NCI-H446 (cell line): ENCODE measurements around the gene FOXP4.
"Not testable (repeated sequence)": the region's sequence is repeated elsewhere in the genome, so short reads cannot be mapped to it uniquely, and the experiment has no call there.

Experiments
- DNase-seq, 2 experiments: peaks; one replicate each; lab custom pipeline; 2025; lab: John Stamatoyannopoulos, UW

The FOXP4 gene

GRCh38 chr6:41598670-41599014 lies 52.5 kb downstream of the FOXP4 start:
- DNase-seq, result no peak

- DNase-seq, result no peak
Observed at GRCh38 chr6:41599015-41599851, 53.1 kb downstream of the FOXP4 start.

DNA sequence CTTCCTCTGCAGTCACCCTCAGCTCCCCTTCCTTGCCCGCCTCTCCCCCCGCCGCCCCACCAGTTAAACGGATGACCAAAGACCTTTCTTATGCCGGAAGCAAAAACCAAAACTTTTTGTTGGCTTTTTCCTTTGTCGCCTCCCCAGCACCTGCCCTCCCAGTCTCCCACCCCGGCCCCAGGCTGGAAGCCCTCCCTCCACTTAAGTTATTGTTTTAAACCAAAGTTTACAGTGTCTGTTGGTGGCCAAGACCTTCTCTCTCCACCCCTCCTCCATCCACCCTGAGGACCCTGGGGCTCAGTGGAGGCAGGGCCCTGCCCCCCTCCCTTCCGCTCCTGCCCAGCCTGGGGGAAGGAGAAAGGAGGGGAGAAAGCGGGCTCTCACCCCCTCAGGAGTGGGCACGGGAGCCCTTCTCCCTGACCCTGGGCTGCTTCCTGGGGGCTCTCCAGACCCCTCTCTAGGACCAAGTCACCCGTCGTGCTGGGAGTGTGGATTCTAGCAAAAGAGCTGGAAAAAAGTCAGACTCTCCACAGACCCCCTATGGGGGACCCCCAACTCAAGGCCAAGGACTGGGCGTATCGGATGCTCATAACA lies 53.8 kb downstream of the FOXP4 start:
- no peak for DNase-seq

- DNase-seq, result no peak
Observed at GRCh38 chr6:41600499-41601247, 54.5 kb downstream of the FOXP4 start.

GRCh38 chr6:41601248-41601549 lies 55.0 kb downstream of the FOXP4 start:
- no peak for DNase-seq

- DNase-seq, result no peak
Observed at GRCh38 chr6:41602422-41602743, 56.2 kb downstream of the FOXP4 start.

DNA sequence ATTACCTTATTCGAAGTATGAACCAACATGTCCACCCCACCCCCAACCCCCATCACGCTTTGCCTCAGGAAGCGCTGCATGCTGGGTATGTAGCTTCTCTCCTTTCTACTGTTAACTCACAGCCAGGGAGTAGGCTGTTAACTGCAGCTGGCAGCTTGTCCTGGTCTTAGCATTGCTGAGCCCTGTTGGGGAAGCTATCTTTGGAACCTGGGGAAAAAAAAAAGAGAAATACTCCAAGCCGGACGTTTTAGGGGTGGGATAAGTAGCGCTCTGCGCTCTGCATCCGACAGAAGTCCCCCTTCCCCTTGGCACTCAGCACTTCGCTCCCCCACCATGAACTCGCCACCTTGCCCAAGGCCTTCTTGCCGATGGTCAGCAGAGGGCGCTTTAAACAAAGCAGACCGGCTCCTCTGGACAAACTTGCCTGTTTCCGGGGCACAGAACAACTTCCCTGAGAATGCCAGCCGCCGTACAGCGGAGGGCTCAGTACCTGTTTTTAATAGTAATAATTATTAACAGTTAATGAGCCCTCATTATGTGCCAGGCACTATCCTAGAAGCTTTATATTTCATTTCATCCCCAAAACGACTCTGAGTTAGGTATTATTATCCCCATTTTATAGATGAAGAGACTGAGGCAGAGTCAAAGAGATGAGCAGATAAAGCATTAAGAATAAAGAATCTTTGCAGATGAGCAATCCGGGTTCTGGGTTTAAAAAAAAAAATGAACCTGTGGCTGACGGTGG lies 56.9 kb downstream of the FOXP4 start:
- DNase-seq, result peak; percentile 71 to 89

DNA sequence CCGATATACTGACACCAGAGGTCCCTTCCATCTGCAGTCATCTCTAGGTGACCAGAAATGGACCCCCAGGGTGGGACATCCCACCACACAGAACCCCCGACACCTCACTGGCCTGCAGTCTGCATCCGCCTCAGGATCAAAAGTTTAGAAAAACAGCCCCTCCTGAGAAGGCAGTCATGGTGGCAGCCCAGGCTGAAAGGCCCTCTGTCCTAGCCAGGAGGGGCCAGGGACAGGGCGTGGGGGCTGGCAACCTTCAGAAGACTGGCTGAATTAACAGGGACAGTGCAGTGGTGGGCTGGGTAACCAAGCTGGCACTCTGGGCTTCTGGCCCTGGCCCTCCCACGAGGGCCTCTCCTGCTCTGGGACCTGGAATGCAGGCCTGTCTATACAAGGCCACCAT lies 57.8 kb downstream of the FOXP4 start:
- no peak for DNase-seq

DNA sequence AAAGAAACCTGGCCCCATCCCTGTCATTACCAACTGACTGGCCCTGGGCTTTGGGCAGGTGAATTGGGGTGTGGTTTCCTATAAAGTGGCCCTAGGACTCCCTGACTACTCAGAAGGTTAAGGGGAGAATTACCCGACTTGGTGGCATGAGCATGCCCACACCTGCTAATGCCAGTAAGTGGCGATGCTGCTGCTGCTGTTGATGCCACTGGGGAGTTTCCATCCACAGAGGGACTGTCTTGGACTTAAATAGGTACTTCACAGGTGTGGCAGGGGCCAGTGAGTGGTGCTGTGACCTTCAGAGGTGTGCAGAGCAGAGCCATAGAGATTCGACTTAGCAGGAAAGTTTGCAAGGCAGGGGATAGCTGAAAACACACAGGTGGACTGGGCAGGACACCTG lies 59.5 kb downstream of the FOXP4 start:
- DNase-seq, result no peak

- DNase-seq, result no peak
Observed at GRCh38 chr6:41607036-41607435, 60.9 kb downstream of the FOXP4 start.

DNA sequence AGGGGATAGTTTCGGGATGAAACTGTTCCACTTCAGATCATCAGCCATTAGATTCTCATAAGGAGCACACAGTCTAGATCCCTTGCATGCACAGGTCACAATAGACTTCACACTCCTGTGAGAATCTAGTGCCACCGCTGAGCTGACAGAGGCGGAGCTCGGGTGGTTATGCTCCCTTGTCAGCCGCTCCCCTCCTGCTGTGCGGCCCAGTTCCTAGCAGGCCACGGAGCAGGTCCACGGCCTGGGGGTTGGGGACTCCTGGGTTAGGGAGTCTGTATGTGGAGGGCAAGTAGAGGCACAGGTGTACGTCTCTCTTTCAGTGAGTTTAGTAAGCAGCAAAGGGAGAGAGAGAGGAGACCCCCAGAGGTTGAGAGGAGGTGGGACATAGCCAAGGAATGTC lies 61.6 kb downstream of the FOXP4 start:
- no peak for DNase-seq

- no peak for DNase-seq
Observed at GRCh38 chr6:41608443-41609151, 62.4 kb downstream of the FOXP4 start.

DNA sequence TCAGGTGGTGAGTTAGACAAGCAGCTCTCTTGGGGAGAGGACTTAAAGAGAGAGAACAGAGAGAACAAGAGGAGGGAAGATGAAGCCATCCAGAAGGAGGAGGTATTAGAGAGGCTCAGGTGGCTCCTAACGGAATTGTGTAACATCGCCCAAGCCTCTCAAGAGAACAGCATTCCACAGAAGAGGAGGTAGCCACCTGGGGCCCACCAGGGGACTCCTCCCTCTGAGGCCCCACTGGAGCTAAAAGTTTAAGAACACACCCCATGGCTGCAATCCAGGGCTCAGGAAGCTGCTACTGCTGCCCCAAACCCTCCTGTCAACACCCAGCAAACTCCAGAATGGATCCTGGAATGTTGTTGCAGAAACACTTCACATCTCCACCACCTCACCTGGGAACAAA lies 68.5 kb downstream of the FOXP4 start:
- no peak for DNase-seq

DNA sequence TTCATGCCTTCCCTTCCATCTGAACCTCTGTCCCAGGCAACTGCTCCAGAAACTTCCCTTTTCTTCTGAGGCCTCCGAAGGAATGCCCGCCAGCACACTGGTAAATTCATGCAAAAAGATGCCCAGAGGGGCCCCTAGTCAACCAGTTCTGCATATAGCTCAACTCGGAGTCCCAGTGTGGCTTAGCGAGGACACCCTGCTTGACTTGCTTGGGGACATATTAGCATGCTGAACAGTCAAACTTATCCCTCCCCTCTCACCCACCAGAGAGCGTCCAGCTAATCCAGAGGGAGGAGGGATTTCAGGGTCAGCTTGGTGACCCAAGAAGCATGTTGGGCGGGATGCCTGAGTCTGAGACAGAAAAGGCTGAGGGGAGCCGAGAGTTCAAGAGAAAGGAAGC lies 69.1 kb downstream of the FOXP4 start:
- no peak for DNase-seq

DNA sequence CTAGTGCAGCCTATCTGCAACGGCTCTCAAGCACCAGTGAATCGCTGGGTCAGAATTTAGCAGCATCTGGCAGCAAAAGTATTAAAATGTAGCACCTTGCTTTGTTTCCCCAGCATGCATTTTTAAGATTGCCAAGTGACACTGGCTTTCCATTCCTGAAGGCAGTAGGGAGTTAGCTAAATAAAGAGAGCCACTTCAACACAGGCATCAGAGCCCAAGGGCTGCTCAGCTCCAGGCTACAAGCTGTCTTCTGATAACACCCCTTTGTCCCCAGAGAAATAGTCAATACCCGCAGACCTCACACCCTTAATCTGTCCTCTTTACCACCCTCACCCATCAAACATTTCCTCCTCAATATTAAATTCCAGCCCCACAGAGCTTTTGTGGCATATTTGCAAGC lies 72.4 kb downstream of the FOXP4 start:
- no peak for DNase-seq

GRCh38 chr6:41619193-41619592 lies 73.0 kb downstream of the FOXP4 start:
- not testable (repeated sequence) for DNase-seq

GRCh38 chr6:41621367-41621766 lies 75.2 kb downstream of the FOXP4 start:
- no peak for DNase-seq

DNA sequence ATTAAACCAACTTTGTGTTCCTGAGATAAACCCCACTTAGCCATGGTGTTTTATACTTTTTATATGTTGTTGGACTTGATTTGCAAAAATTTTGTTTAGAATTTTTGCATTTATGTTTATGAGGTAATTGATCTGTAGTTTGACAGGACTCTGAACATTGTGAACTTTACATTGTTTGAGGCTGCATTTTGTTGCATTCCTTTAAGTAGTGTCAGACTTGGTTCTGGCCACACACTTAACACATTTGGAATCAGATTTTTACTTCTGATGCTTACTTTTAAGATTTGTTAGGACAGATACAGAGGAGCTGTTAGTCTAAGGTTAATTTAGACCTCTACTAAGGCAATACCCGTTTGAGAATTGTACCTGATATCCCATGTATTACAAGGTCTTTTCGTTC lies 75.6 kb downstream of the FOXP4 start:
- no peak for DNase-seq

- no peak for DNase-seq
Observed at GRCh38 chr6:41622206-41622988, 76.2 kb downstream of the FOXP4 start.

DNA sequence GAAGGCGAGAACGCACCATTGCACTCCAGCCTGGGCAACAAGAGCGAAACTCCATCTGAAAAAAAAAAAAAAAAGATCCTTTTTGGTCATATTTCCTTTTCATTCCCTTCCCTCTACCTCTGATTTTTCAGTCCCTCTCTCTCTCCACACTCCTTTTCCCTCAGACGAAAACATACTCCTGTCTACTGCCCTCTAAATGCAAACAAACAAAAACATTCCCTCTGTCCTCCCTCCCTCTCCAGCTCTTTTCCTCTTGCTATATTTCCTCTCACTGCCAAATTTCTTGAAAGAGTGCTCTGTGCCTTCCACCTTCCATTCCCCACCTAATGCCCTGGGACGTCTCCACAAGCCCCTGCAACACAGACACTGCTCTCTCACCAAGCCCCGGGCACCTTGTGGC lies 77.1 kb downstream of the FOXP4 start:
- DNase-seq, result no peak

GRCh38 chr6:41624621-41625380 lies 78.6 kb downstream of the FOXP4 start:
- no peak for DNase-seq
